ENCODE results near the gene PDZD2.

DNA sequence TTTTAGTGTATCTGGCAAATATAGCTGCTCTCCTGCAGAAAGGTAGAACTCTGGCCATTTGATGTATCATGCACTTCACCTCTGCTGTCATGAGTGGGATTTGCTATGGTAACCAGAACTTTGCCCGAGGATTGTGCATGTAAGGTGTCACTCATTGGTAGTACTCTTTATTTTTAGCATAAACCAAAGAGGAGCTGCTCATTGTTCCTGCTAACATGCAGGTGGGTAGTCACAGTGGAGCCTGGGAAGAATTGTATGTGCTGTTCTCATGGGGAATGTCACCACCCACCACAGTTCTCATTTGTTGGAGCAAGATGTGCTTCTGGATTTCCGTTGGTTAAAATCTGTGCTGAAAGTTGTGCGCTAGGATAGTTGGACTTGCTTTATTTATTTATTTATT is 12.3 kb downstream of the PDZD2 start:
- TF ChIP-seq, protein P1, sequence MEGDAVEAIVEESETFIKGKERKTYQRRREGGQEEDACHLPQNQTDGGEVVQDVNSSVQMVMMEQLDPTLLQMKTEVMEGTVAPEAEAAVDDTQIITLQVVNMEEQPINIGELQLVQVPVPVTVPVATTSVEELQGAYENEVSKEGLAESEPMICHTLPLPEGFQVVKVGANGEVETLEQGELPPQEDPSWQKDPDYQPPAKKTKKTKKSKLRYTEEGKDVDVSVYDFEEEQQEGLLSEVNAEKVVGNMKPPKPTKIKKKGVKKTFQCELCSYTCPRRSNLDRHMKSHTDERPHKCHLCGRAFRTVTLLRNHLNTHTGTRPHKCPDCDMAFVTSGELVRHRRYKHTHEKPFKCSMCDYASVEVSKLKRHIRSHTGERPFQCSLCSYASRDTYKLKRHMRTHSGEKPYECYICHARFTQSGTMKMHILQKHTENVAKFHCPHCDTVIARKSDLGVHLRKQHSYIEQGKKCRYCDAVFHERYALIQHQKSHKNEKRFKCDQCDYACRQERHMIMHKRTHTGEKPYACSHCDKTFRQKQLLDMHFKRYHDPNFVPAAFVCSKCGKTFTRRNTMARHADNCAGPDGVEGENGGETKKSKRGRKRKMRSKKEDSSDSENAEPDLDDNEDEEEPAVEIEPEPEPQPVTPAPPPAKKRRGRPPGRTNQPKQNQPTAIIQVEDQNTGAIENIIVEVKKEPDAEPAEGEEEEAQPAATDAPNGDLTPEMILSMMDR (IDR thresholded peaks at IDR 0.05): no peak
- TF ChIP-seq ZFX (IDR thresholded peaks at IDR 0.05; ENCODE audit: borderline replicate concordance): no peak

All from 22Rv1 (cell line).